ENCODE data around the gene MORN1.

GRCh38 chr1:2300851-2301606 lies 90.3 kb downstream of the MORN1 start:
- TF ChIP-seq CTCF (IDR thresholded peaks at IDR 0.05; ENCODE audit: low read depth, low read length), result no peak
- TF ChIP-seq EZH2phosphoT487 (IDR thresholded peaks at IDR 0.05; ENCODE audit: low read depth), result no peak

Measured in OCI-LY3 (cell line).